Sigmoid colon (tissue), 7 donors: ENCODE results near the gene ABCA9. TPM values are rescaled to one million over a fixed set of nuclear protein-coding genes. Genes with fewer than 3 reads are reported as not detected.

Source experiments
- DNase-seq: peaks from one replicate; pipeline ENCODE4 v3.0.0-alpha.2; 2019
- H3K27ac ChIP-seq, 4 donors: fragments of 200-600 bp; sonication (generic); one replicate each; pipeline ENCODE4 v1.5.1; 2016 to 2019; ENCODE audit warnings: mild to moderate bottlenecking in 1 of 4
- H3K27me3 ChIP-seq, 3 donors: fragments of 200-600 bp; sonication (generic); one replicate each; pipeline ENCODE4 v1.5.1; 2019; ENCODE audit warnings: mild to moderate bottlenecking in 1 of 3
- H3K36me3 ChIP-seq, 4 donors: fragments of 200-600 bp; sonication (generic); one replicate each; pipeline ENCODE4 v1.5.1; 2016 to 2019
- H3K4me1 ChIP-seq, 4 donors: fragments of 200-600 bp; sonication (generic); one replicate each; pipeline ENCODE4 v1.5.1; 2017 to 2019
- H3K4me3 ChIP-seq, 4 donors: fragments of 200-600 bp; sonication (generic); one replicate each; pipeline ENCODE4 v1.5.1; 2017 to 2019; ENCODE audit warnings: mild to moderate bottlenecking in 2 of 4, moderate library complexity in 1 of 4
- H3K9me3 ChIP-seq, 4 donors: fragments of 200-600 bp in 3 of 4; sonication (generic) in 3 of 4; one replicate each; pipeline versions ENCODE4 v1.5.1 to v1.6.1; 2013 to 2019
- EP300 ChIP-seq, 4 donors: sonication (generic); formaldehyde crosslinking; IDR thresholded peaks; one replicate each; pipeline ENCODE4 v1.6.1; 2017; ENCODE audit warnings: antibody characterized with exemption in 4 of 4
- POLR2A ChIP-seq, 2 donors: fragments of 450-650 bp; IDR thresholded peaks; one replicate each; pipeline ENCODE4 v1.6.1; 2016; ENCODE audit warnings: antibody characterized with exemption in 2 of 2, mild to moderate bottlenecking in 2 of 2, moderate library complexity in 2 of 2
- POLR2AphosphoS5 ChIP-seq, 4 donors: sonication (generic); formaldehyde crosslinking; IDR thresholded peaks; one replicate each; pipeline ENCODE4 v1.6.1; 2017; ENCODE audit warnings: antibody characterized with exemption in 4 of 4
- WGBS, 2 donors: extraction: QIAGEN DNeasy Blood & Tissue Kit; methylation state at CpG; one replicate each; pipeline ENCODE4 v1.1.7; 2013; 5-methylcytosine and 5-hydroxymethylcytosine counted together
- intact Hi-C: fragments of 100-400 bp; cut with DNase I; formaldehyde crosslinking; loops from one replicate; pipeline ENCODE4 v1.15.1; 2023
- polyA plus RNA-seq, 3 donors: library from polyadenylated mRNA; stranded (reverse); fragments of 200-250 nt; gene quantifications; one replicate each; pipeline ENCODE4 v1.2.3, GENCODE V29; 2013
- small RNA-seq, 3 donors: library from RNA; depleted of rRNA; stranded (forward); fragments of <200 nt; gene quantifications; one replicate each; pipeline ENCODE3, GENCODE V24; 2016
- total RNA-seq, 4 donors: library from RNA; depleted of rRNA; stranded (reverse); fragments of >200 nt; gene quantifications; one replicate each; pipeline ENCODE4 v1.1.0, GENCODE V29; 2016
- TF ChIP-seq, protein P1 (sequence below), 4 experiments: fragments of 450-650 bp in 3 of 4; fragments of 200-600 bp in 1 of 4; IDR thresholded peaks; one replicate each; pipeline ENCODE4 v1.5.1; 2016 to 2019; ENCODE audit warnings: antibody characterized with exemption in 4 of 4, mild to moderate bottlenecking in 3 of 4, moderate library complexity in 2 of 4
- donor health status: healthy with polysubstance abuse.
- donor health status: Bipolar disorder and iron deficiency.
- donor health status: healthy.

ABCA9 gene
- total and polyA plus RNA-seq, 7 donors = 0.23 to 74.5 (median 11.1) TPM

DNA sequence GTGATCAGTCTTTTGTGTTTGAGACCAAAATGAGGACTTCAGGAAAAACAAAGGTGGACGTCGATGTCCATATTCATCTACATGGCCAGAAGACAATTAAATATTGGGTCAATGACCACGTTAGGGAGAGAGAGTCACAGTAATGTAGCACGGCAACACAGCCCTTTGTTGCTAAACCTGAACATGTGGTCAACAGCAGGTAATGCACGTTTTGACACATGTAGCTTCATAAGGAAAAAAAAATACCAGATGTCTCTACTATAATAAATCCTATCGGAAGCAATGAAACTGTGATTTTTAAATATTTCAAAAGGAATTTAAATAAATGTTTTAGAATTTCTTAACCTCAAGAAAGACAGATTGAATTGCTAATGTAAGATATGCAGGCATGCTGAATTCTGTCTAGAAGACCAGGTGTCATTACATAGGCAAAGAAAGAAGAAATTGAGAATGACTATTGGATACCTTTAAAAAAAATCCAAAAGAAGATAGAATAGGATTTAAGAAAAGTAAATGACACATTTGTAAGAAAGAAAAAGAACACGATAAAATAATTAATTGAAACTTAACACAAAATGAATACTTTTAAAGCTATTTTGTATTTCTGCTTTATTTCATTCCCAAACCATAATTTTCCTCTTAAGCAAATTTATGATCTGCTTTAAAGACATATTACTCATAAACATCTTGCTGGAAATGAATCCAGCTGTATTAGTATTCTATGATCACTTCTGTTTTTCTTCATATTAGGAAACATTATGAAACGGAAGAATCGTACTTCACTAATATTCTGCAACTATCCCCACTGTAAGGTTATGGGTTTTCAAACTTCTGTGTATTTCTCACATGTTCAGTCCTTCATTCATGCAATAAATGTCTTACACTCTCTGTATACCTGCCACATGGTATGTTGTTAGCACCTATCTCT is 135.7 kb downstream of the ABCA9 start:
- no peak overlapping the region for H3K27ac ChIP-seq
- intact Hi-C loops = no loop called here
- H3K9me3 ChIP-seq = no peaks in the 10 kb centered on the region
- WGBS, 2 donors = 84 to 85% methylated on average over 9 of the region's 9 CpGs
- no peaks in the 10 kb centered on the region for H3K4me1 ChIP-seq
- H3K36me3 ChIP-seq = no peaks in the 10 kb centered on the region
- H3K4me3 ChIP-seq = no peak overlapping the region
- DNase-seq = no peak
- no peaks in the 10 kb centered on the region for H3K27me3 ChIP-seq
- TF ChIP-seq POLR2A (IDR thresholded peaks at IDR 0.05) (no peak), EP300 (IDR thresholded peaks at IDR 0.05) (no peak), POLR2AphosphoS5 (IDR thresholded peaks at IDR 0.05) (no peak)
- TF ChIP-seq, protein P1, sequence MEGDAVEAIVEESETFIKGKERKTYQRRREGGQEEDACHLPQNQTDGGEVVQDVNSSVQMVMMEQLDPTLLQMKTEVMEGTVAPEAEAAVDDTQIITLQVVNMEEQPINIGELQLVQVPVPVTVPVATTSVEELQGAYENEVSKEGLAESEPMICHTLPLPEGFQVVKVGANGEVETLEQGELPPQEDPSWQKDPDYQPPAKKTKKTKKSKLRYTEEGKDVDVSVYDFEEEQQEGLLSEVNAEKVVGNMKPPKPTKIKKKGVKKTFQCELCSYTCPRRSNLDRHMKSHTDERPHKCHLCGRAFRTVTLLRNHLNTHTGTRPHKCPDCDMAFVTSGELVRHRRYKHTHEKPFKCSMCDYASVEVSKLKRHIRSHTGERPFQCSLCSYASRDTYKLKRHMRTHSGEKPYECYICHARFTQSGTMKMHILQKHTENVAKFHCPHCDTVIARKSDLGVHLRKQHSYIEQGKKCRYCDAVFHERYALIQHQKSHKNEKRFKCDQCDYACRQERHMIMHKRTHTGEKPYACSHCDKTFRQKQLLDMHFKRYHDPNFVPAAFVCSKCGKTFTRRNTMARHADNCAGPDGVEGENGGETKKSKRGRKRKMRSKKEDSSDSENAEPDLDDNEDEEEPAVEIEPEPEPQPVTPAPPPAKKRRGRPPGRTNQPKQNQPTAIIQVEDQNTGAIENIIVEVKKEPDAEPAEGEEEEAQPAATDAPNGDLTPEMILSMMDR (IDR thresholded peaks at IDR 0.05) = no peak

Small RNA genes within 50 kb of the gene (small RNA-seq; reads per million reads assigned to genes)
- 0 reads per million in 3 donors for gene MIR4524B

Other genes with a start within 250 kb of the ABCA9 start
- 10 to 100 TPM; 20.0 to 71.5 (median 51.8) TPM for gene ABCA8, start 105.5 kb downstream of the ABCA9 start, total RNA-seq
- gene ABCA8, start 105.5 kb downstream of the ABCA9 start, polyA plus RNA-seq = 1 to 10 TPM; 2.8 to 7.0 (median 3.0) TPM
- 100 to 1,000 TPM in 1 of 4 donors, 10 to 100 TPM in 3; 31.0 to 111 (median 72.1) TPM for gene ABCA6, start 81.0 kb upstream of the ABCA9 start, total RNA-seq
- 1 to 10 TPM; 1.6 to 9.0 (median 4.4) TPM for gene ABCA6, start 81.0 kb upstream of the ABCA9 start, polyA plus RNA-seq
- 10 to 100 TPM in 1 of 4 donors, 1 to 10 TPM in 3; 1.5 to 12.0 (median 9.5) TPM for gene ABCA10, start 167.9 kb upstream of the ABCA9 start, total RNA-seq
- 1 to 10 TPM in 2 of 3 donors, under 1 TPM in 1; 0.46 to 1.9 (median 1.8) TPM for gene ABCA10, start 167.9 kb upstream of the ABCA9 start, polyA plus RNA-seq